ENCODE data around the gene TRAK1.

TRAK1 gene

GRCh38 chr3:42149975-42150374 lies 58.8 kb downstream of the TRAK1 start:
- DNase-seq (ENCODE audit: low read depth in 2 of 2, low spot score in 1 of 2): no peak

GRCh38 chr3:42151596-42152168 lies 60.5 kb downstream of the TRAK1 start:
- DNase-seq (ENCODE audit: low read depth in 2 of 2, low spot score in 1 of 2): no peak

GRCh38 chr3:42152193-42152592 lies 61.0 kb downstream of the TRAK1 start:
- no peak for DNase-seq (ENCODE audit: low read depth in 2 of 2, low spot score in 1 of 2)

GRCh38 chr3:42153039-42153438 lies 61.9 kb downstream of the TRAK1 start:
- no peak for DNase-seq (ENCODE audit: low read depth in 2 of 2, low spot score in 1 of 2)

GRCh38 chr3:42157540-42158538 lies 66.7 kb downstream of the TRAK1 start:
- DNase-seq (ENCODE audit: low read depth in 2 of 2, low spot score in 1 of 2): no peak

- no peak for DNase-seq (ENCODE audit: low read depth in 2 of 2, low spot score in 1 of 2)
Measured at GRCh38 chr3:42159147-42159546, 68.0 kb downstream of the TRAK1 start.

DNA sequence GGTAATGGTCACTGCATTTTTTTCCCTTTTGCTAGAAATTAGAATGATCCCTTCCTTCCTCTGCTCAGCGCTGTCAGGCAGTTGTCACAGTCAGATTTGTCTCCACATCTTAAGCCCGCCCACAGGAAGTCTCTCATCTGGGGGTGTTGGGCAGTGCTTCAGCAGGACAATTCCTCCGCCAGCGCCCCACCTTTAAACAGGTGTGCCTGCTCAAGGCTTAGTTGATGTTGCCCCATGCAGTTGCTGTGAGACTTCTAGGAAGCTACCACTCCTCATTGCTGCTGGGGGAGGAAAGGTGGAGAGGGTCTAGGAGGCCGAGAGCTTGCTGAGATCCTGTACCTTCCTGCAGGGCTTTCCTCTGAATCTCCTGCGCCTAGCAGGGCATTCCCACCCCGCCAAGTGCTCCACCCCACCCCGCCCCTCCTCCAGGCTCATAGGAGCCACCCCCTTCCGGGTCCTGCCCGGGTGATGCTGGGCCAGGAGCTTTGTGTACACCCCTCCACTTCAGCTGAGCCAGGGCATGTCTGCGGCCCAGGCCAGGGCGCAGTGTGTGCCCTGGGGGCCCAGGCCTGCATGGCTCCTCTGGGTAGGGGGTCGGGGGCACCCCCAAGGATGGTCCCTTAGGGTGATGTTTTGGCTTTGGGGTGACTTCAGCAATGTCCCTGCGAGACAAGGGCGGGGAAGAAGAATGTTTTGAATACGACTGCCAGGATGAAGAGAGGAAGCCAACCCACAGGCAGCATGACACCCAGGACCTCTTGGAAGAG lies 68.7 kb downstream of the TRAK1 start:
- no peak for DNase-seq (ENCODE audit: low read depth in 2 of 2, low spot score in 1 of 2)

DNA sequence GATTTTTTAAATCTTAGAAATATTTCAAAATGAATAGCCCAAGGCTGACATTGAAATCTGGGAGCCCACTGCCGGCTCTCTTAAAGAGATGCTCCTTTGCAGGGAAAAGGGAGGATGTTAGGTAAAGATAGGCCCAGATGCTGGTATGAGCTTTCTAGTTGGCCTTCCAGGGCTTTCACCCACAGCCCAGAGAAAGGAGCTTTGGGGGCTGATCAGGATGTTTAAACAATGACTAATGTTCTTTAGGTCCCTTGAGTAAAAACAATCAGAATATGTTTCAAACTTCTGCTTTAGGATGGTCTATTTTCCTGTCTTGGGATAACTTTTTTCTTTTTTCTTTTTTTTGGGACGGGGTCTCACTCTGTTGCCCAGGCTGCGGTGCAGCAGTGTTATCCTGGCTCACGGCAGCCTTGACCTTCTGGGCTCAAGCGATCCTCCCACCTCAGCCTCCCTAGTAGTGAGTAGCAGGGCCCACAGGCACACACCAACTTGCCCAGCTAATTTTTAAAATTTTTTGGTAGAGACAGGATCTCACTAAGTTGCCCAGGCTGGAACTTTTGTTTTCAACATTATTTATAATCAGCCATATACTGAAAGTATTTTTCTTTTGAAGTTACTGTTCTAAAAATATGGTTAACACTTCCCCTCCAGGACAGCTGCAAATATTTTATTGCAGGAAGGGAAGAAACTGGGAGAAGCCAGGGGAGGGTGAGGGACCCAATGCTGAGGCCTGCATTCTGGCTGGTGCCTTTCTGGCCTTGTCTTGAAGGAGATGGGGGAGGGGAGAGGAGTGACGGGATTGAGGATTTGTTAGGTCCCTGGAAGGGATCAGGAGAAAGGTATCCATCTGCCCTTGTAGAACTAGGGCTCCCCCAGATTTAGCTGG lies 70.1 kb downstream of the TRAK1 start:
- no peak for DNase-seq (ENCODE audit: low read depth in 2 of 2, low spot score in 1 of 2)

DNA sequence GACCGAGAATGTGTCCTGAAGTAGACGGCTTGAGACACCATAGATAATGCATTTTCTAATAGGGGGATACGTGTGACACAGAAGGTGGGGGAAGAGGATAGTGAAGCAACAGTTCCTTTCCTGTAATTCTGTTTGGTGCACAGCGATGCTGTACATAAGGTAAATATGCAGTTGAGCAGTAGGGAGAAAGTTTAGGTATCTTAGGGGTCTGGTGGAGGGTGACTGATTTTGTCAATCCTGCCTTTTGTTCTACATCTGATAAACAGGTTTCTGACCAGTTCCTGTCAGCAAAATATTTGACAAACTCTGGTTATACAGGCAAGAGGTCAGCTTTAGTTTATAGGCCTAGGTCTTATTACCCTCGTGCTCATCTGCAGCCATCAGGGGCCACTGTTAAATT lies 71.3 kb downstream of the TRAK1 start:
- no peak for DNase-seq (ENCODE audit: low read depth in 2 of 2, low spot score in 1 of 2)

GRCh38 chr3:42163622-42164244 lies 72.6 kb downstream of the TRAK1 start:
- no peak for DNase-seq (ENCODE audit: low read depth in 2 of 2, low spot score in 1 of 2)

DNA sequence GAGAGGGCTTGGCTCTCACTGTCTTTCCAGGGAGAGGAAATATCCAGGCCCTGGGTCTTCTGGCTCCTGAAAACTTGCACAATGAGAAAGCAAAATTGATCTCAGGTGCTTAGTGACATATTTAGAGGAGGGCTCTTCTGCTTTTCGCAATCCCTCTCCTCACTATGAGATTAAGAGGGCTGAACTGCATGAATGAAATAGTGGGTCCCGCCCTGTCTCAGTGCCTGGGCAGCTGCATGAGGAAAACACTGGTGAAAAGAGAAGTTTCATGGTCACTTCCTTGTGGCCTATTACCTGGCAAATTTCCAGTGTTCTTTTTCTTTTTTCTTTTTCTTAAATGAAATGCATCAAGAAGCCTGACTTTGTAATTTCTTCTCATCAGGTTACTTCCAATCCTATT lies 73.5 kb downstream of the TRAK1 start:
- DNase-seq (ENCODE audit: low read depth in 2 of 2, low spot score in 1 of 2): no peak

DNA sequence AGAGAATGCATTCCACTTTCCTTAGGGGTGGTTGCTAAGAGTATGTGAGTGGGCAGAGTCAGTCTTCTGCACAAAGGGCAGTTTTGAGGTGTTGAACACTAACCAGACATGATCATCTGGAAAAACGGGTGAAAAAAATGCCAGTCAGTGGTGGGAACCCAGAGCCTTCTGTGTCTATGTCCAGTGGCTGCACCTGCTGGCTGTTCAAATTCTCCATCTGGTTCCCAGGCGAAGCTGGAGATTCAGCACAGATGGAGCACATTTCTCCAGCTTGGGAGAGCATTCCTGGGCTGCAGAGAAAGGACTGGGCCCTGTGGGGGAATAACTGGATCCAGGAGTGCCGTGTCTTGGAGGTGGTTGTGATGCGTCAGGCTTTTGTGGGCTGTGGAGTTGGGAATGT lies 74.1 kb downstream of the TRAK1 start:
- no peak for DNase-seq (ENCODE audit: low read depth in 2 of 2, low spot score in 1 of 2)

GRCh38 chr3:42166214-42166613 lies 75.1 kb downstream of the TRAK1 start:
- no peak for DNase-seq (ENCODE audit: low read depth in 2 of 2, low spot score in 1 of 2)

DNA sequence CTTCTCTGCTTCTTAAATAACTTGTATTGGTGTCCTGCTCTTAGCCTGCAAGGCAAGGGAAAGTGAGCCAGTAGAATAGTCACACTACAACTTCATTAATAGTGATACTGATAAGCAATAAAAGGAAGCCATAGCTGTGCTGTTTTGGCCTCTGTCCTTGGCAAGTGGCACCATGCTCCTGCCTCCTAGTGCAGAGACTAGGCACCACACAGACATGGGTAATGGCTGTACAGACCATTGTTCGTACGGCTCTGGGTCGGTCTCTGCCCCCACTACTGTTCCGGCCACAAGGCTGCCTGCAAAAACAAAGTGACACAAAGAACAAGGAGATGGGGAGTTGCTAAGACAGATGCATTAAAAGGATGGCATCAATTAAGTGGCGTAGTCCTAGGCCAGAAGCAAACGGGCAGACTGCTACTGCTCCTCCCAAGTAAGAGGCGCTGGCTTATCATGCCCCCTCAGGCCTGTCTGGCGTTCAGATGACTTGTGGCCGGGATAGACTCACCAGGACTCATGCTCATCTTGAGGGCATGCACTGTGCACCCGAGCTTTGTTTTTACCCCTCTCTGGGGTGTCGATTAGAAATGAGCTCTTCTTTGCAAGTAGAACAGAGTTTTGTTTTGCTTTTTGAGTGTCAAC lies 75.6 kb downstream of the TRAK1 start:
- DNase-seq (ENCODE audit: low read depth in 2 of 2, low spot score in 1 of 2): no peak

- no peak for DNase-seq (ENCODE audit: low read depth in 2 of 2, low spot score in 1 of 2)
Measured at GRCh38 chr3:42169579-42170120, 78.5 kb downstream of the TRAK1 start.

GRCh38 chr3:42172047-42172654 lies 81.0 kb downstream of the TRAK1 start:
- no peak for DNase-seq (ENCODE audit: low read depth in 2 of 2, low spot score in 1 of 2)

DNA sequence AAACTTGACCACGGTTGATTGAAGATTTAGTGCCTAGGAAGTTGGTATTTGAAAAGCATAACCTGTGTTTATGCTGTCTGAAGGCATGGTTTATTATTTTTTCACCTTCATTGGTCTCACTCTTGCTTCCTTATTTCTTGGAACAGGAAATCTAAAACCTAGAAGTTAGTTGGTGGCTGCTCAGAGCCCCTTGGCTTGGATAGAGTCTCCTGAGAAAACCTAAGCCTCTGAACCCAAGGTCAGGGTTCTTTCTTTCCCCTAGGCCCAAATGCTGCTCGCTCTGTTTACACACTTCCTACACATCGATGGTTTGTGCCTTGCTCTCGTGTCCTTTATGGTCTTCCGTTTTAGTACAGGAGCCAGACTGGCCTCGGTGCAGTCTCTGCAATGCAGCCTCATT lies 82.2 kb downstream of the TRAK1 start:
- DNase-seq (ENCODE audit: low read depth in 2 of 2, low spot score in 1 of 2): no peak

GRCh38 chr3:42174679-42175385 lies 83.7 kb downstream of the TRAK1 start:
- DNase-seq (ENCODE audit: low read depth in 2 of 2, low spot score in 1 of 2): no peak
